PC-9 (cell line): ENCODE measurements around the gene COL18A1. TPM values are rescaled to one million over a fixed set of nuclear protein-coding genes. Genes with fewer than 3 reads are reported as not detected.

Experiments used
- BruUV-seq: library from RNA; stranded (reverse); fragments of 400-500 nt; replicated peaks from 2 replicates; lab custom pipeline; 2021; lab: Mats Ljungman, UMichigan
- CTCF ChIA-PET: fragments of 300-600 bp; sonication (Branson Sonifier 250); formaldehyde crosslinking; loops from one replicate; lab custom pipeline; 2022; ENCODE audit warnings: antibody characterized with exemption; lab: Charles Lee
- POLR2A ChIA-PET: fragments of 300-600 bp; sonication (Branson Sonifier 250); formaldehyde crosslinking; loops from one replicate; lab custom pipeline; 2022; ENCODE audit warnings: antibody characterized with exemption; ENCODE audit not compliant: unreplicated experiment; lab: Charles Lee
- DNase-seq, 2 experiments: peaks; one replicate each; pipeline versions ENCODE4 v3.0.0 to v3.0.0-alpha.2; 2015 to 2022; ENCODE audit warnings: mixed read lengths in 1 of 2
- H2AFZ ChIP-seq: fragments of 200-600 bp; sonication (generic); 2 replicates; pipeline ENCODE4 v1.8.1; 2017; ENCODE audit warnings: antibody characterized with exemption
- H3F3A ChIP-seq: fragments of 200-600 bp; sonication (generic); 2 replicates; pipeline ENCODE4 v1.8.1; 2017; ENCODE audit warnings: antibody characterized with exemption, mild to moderate bottlenecking, low read depth; ENCODE audit not compliant: insufficient read depth
- H3K27ac ChIP-seq: fragments of 200-600 bp; sonication (generic); 2 replicates; pipeline ENCODE4 v1.6.1; 2016; ENCODE audit warnings: mixed run types
- H3K27me3 ChIP-seq: fragments of 200-600 bp; sonication (generic); 2 replicates; pipeline ENCODE4 v1.6.1; 2016; ENCODE audit warnings: low read depth, mixed run types; ENCODE audit not compliant: insufficient read depth
- H3K36me3 ChIP-seq: fragments of 200-600 bp; sonication (generic); 2 replicates; pipeline ENCODE4 v1.6.1; 2016; ENCODE audit warnings: low read depth, mixed run types
- H3K4me1 ChIP-seq: fragments of 200-600 bp; sonication (generic); replicated peaks from 2 replicates; pipeline ENCODE4 v1.6.1; 2016; ENCODE audit warnings: mixed run types; ENCODE audit not compliant: insufficient read depth
- H3K4me2 ChIP-seq: fragments of 200-600 bp; sonication (generic); 2 replicates; pipeline ENCODE4 v1.6.1; 2017; ENCODE audit warnings: mixed run types
- H3K4me3 ChIP-seq: fragments of 200-600 bp; sonication (generic); 2 replicates; pipeline ENCODE4 v1.6.1; 2016; ENCODE audit warnings: mixed run types
- H3K79me2 ChIP-seq: fragments of 200-600 bp; sonication (generic); 2 replicates; pipeline ENCODE4 v1.6.1; 2017; ENCODE audit warnings: low read depth, mixed run types
- H3K9me2 ChIP-seq: fragments of 200-600 bp; sonication (generic); 2 replicates; pipeline ENCODE4 v1.8.1; 2017; ENCODE audit warnings: mild to moderate bottlenecking; ENCODE audit not compliant: insufficient read depth
- H3K9me3 ChIP-seq: fragments of 200-600 bp; sonication (generic); 2 replicates; pipeline ENCODE4 v1.8.1; 2016; ENCODE audit warnings: low read depth; ENCODE audit not compliant: insufficient read depth
- H4K20me1 ChIP-seq: fragments of 200-600 bp; sonication (generic); 2 replicates; pipeline ENCODE4 v1.8.1; 2017; ENCODE audit not compliant: insufficient read depth
- CTCF ChIP-seq: fragments of 200-600 bp; sonication (generic); conservative IDR thresholded peaks from 2 replicates; pipeline ENCODE4 v1.6.1; 2017; ENCODE audit warnings: mixed run types, antibody characterized with exemption, mild to moderate bottlenecking, moderate library complexity
- EZH2 ChIP-seq: fragments of 200-600 bp; sonication (generic); IDR thresholded peaks from 2 replicates; pipeline ENCODE4 v1.8.0; 2017; ENCODE audit warnings: antibody characterized with exemption, low read depth
- intact Hi-C: fragments of 100-400 bp; cut with micrococcal nuclease; formaldehyde crosslinking; loops from one replicate; pipeline ENCODE4 v1.10.0; 2022; ENCODE audit not compliant: unreplicated experiment
- microRNA-seq: library from miRNA; unstranded; fragments of <30 nt; microRNA quantifications from one replicate; pipeline ENCODE4 v1.2.0, GENCODE V29; 2021; ENCODE audit warnings: borderline number of aligned reads, borderline replicate concordance
- total RNA-seq: library from RNA; stranded (reverse); gene quantifications from 2 replicates; pipeline ENCODE4 v1.2.3, GENCODE V29; 2021

The COL18A1 gene
- total RNA-seq, 1 experiment from 2014 or later: 82.4 TPM

DNA sequence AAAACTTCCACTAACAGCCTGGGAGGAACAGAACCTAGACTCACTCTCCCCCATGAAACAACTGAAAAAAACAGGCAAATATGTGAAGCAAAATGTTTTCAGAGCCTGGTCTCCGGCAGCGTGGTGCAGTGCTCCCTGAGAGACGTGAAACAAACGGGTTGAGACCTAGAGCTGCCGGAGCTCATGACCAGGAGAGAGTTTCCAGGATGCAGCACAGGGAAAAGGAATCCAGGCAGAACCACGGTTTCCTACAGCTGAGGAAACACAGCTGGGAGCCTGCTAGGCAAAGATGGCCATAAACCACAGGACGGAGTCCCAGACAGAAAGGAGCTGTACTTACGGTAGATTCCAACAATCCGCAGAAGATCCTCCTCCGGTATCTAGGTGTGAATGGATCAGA lies 157.4 kb downstream of the COL18A1 start:
- intact Hi-C loops: no loop called here
- Histone ChIP-seq H3F3A (no peaks in the 10 kb centered on the region), H3K9me3 (no peaks in the 10 kb centered on the region), H3K27ac (no peak overlapping the region), H3K4me1 (no peaks in the 10 kb centered on the region), H3K36me3 (no peaks in the 10 kb centered on the region), H3K4me3 (no peak overlapping the region), H3K27me3 (peaks cover 71% of the 10 kb centered on the region), H3K79me2 (no peaks in the 10 kb centered on the region), H3K9me2 (no peaks in the 10 kb centered on the region), H3K4me2 (no peak overlapping the region), H4K20me1 (no peaks in the 10 kb centered on the region), H2AFZ (no peak overlapping the region)
- POLR2A ChIA-PET: no interaction called here
- CTCF ChIA-PET: no interaction called here
- no peak for DNase-seq
- TF ChIP-seq CTCF: no peak
- no peak for TF ChIP-seq EZH2
- no TSS peak for BruUV-seq

- TF ChIP-seq EZH2 (no peak), CTCF (no peak)
- DNase-seq: no peak
- no peak overlapping the region for H2AFZ ChIP-seq
- no peaks in the 10 kb centered on the region for H3K79me2 ChIP-seq
- POLR2A ChIA-PET: interaction anchor here (0.7 kb wide), 1 partner anchor 275 kb away, joined by 4 read pairs; the partner anchor contains the start of gene POFUT2
- no peak overlapping the region for H3K4me2 ChIP-seq
- no TSS peak for BruUV-seq
- H3K9me2 ChIP-seq: no peaks in the 10 kb centered on the region
- CTCF ChIA-PET: no interaction called here
- peaks cover 72% of the 10 kb centered on the region for H3K27me3 ChIP-seq
- H3K4me1 ChIP-seq: no peaks in the 10 kb centered on the region
- no peak overlapping the region for H3K4me3 ChIP-seq
- intact Hi-C loops: no loop called here
- no peaks in the 10 kb centered on the region for H3F3A ChIP-seq
- H3K9me3 ChIP-seq: no peaks in the 10 kb centered on the region
- H3K36me3 ChIP-seq: no peaks in the 10 kb centered on the region
- H4K20me1 ChIP-seq: no peaks in the 10 kb centered on the region
- H3K27ac ChIP-seq: no peak overlapping the region
These were observed 158.0 kb downstream of the COL18A1 start for GRCh38 chr21:45562965-45563364.

Small RNA genes within 50 kb of the gene (microRNA-seq; reads per million reads assigned to microRNA genes)
- 12.1 reads per million, percentile 22 among the genes with 10 or more reads in this experiment for gene MIR6815

Other genes starting within 250 kb of the COL18A1 start
- 29.0 and 32.6 TPM in 2 replicates for gene POFUT2, start 117.3 kb upstream of the COL18A1 start, total RNA-seq
- gene SLC19A1, start 137.3 kb downstream of the COL18A1 start, total RNA-seq: 22.6 and 25.0 TPM in 2 replicates
- gene PCBP3, start 238.6 kb downstream of the COL18A1 start, total RNA-seq: 0.65 TPM in 1 of 2 replicates, not detected in the other